Astrocyte of the spinal cord (primary cell): ENCODE results near the gene PLCXD3.
"Not testable (repeated sequence)": the region's sequence is repeated elsewhere in the genome, so short reads cannot be mapped to it uniquely, and the experiment has no call there.

Source experiments
- DNase-seq: peaks from one replicate; pipeline ENCODE4 v3.0.0; 2011; ENCODE audit warnings: low read depth, low spot score
- H3K4me3 ChIP-seq: 2 replicates; pipeline ENCODE4 v1.5.1; 2011; ENCODE audit warnings: low read depth, mild to moderate bottlenecking, low read length, moderate library complexity
- CTCF ChIP-seq: IDR thresholded peaks from 2 replicates; pipeline ENCODE4 v1.5.1; 2012; ENCODE audit warnings: low read depth, mild to moderate bottlenecking, low read length, inconsistent platforms
- in situ Hi-C: cut with HindIII; loops from 2 replicates; pipeline ENCODE4 v1.10.0; 2017; ENCODE audit warnings: low sequenced_read_pairs

Gene PLCXD3

GRCh38 chr5:41336471-41336870 is 173.9 kb downstream of the PLCXD3 start:
- H3K4me3 ChIP-seq, result no peak overlapping the region
- no peak for DNase-seq
- TF ChIP-seq CTCF, result no peak
- in situ Hi-C loops, result no loop called here

GRCh38 chr5:41335596-41336181 is 174.7 kb downstream of the PLCXD3 start:
- TF ChIP-seq CTCF, result no peak
- DNase-seq, result no peak
- in situ Hi-C loops, result no loop called here

GRCh38 chr5:41334758-41335157 is 175.6 kb downstream of the PLCXD3 start:
- no peak for TF ChIP-seq CTCF
- in situ Hi-C loops, result no loop called here
- H3K4me3 ChIP-seq, result no peak overlapping the region
- peak; percentile 19 for DNase-seq

More at GRCh38 chr5:41335596-41336181, 174.7 kb downstream of the PLCXD3 start:
- no peak overlapping the region for H3K4me3 ChIP-seq

- no peak overlapping the region for H3K4me3 ChIP-seq
- no peak for DNase-seq
- in situ Hi-C loops, result no loop called here
- TF ChIP-seq CTCF, result no peak
Observed at GRCh38 chr5:41334221-41334620, 176.2 kb downstream of the PLCXD3 start.

GRCh38 chr5:41325074-41325473 is 185.3 kb downstream of the PLCXD3 start:
- no peak overlapping the region for H3K4me3 ChIP-seq
- in situ Hi-C loops, result no loop called here
- TF ChIP-seq CTCF, result no peak
- no peak for DNase-seq

GRCh38 chr5:41322826-41323225 is 187.6 kb downstream of the PLCXD3 start:
- H3K4me3 ChIP-seq, in situ Hi-C loops: not testable (repeated sequence)

GRCh38 chr5:41312478-41313060 is 197.8 kb downstream of the PLCXD3 start:
- no peak overlapping the region for H3K4me3 ChIP-seq
- TF ChIP-seq CTCF, result no peak
- in situ Hi-C loops, result no loop called here
- DNase-seq, result no peak

More at GRCh38 chr5:41322826-41323225, 187.6 kb downstream of the PLCXD3 start:
- not testable (repeated sequence) for DNase-seq
